NCI-H2227 treated with DMSO at 0.1 percent for 48 hours (cell line): ENCODE measurements around the gene RBCK1.
A peak's percentile ranks its signal among the peaks of the same experiment; 100 is the strongest.

ENCODE experiments used
- DNase-seq: peaks from one replicate; lab custom pipeline; 2025; lab: John Stamatoyannopoulos, UW

RBCK1 gene

GRCh38 chr20:399182-399707 is 8.9 kb upstream of the RBCK1 start:
- DNase-seq, result no peak

- DNase-seq, result no peak
Observed at GRCh38 chr20:400128-400453, 8.0 kb upstream of the RBCK1 start.

GRCh38 chr20:400454-401275 is 7.4 kb upstream of the RBCK1 start:
- DNase-seq, result no peak

GRCh38 chr20:401682-402495 is 6.2 kb upstream of the RBCK1 start:
- DNase-seq, result no peak

- no peak for DNase-seq
Observed at GRCh38 chr20:402496-402885, 5.6 kb upstream of the RBCK1 start.

GRCh38 chr20:402898-403581 is 5.1 kb upstream of the RBCK1 start:
- DNase-seq, result no peak

- DNase-seq, result no peak
Observed at GRCh38 chr20:403582-403957, 4.5 kb upstream of the RBCK1 start.

GRCh38 chr20:404088-404487 is 4.0 kb upstream of the RBCK1 start:
- no peak for DNase-seq

GRCh38 chr20:406200-407132 is 1.6 kb upstream of the RBCK1 start:
- DNase-seq, result peak; percentile 39

GRCh38 chr20:407133-407952 is 756 bp upstream of the RBCK1 start:
- peak; percentile 85 for DNase-seq

- DNase-seq, result no peak
Observed at GRCh38 chr20:408843-409696, 971 bp downstream of the RBCK1 start.

- DNase-seq, result no peak
Observed at GRCh38 chr20:409697-410559, 1.8 kb downstream of the RBCK1 start.

GRCh38 chr20:412081-412480 is 4.0 kb downstream of the RBCK1 start:
- DNase-seq, result no peak

- no peak for DNase-seq
Observed at GRCh38 chr20:414161-414560, 6.1 kb downstream of the RBCK1 start.

- no peak for DNase-seq
Observed at GRCh38 chr20:415820-416322, 7.8 kb downstream of the RBCK1 start.

GRCh38 chr20:416950-417800 is 9.1 kb downstream of the RBCK1 start:
- no peak for DNase-seq

- no peak for DNase-seq
Observed at GRCh38 chr20:417801-418342, 9.8 kb downstream of the RBCK1 start.
